Gastroesophageal sphincter (tissue), 4 donors: ENCODE results near the gene HNRNPA2B1. TPM values are rescaled to one million over a fixed set of nuclear protein-coding genes. Genes with fewer than 3 reads are reported as not detected.
"Not testable (repeated sequence)": the region's sequence is repeated elsewhere in the genome, so short reads cannot be mapped to it uniquely, and the experiment has no call there.

Experiments used
- ATAC-seq: fragments of 150-250 bp; one replicate; pipeline ENCODE4 v1.9.1; 2016; ENCODE audit warnings: mild to moderate bottlenecking, moderate library complexity
- H3K27ac ChIP-seq, 4 donors: fragments of 200-600 bp; sonication (generic) in 3 of 4; 1 replicate in 3 of 4; 2 replicates in 1 of 4; pipeline ENCODE4 v1.5.1; 2016 to 2019
- H3K27me3 ChIP-seq: fragments of 200-600 bp; sonication (generic); one replicate; pipeline ENCODE4 v1.5.1; 2019
- H3K36me3 ChIP-seq, 2 donors: fragments of 200-600 bp; sonication (generic); one replicate each; pipeline ENCODE4 v1.5.1; 2019; ENCODE audit warnings: control low read depth in 1 of 2
- H3K4me1 ChIP-seq, 3 donors: fragments of 200-600 bp; sonication (generic); 1 replicate in 2 of 3; 2 replicates in 1 of 3; pipeline ENCODE4 v1.5.1; 2016 to 2019; ENCODE audit warnings: control low read depth in 2 of 3
- H3K4me3 ChIP-seq, 2 donors: fragments of 200-600 bp; sonication (generic); one replicate each; pipeline ENCODE4 v1.5.1; 2019; ENCODE audit warnings: mild to moderate bottlenecking in 1 of 2, moderate library complexity in 1 of 2
- H3K9me3 ChIP-seq, 3 donors: fragments of 200-600 bp; sonication (generic); one replicate each; pipeline ENCODE4 v1.5.1; 2017 to 2019; ENCODE audit warnings: control low read depth in 2 of 3
- EP300 ChIP-seq: sonication (generic); formaldehyde crosslinking; IDR thresholded peaks from one replicate; pipeline ENCODE4 v1.6.1; 2017; ENCODE audit warnings: antibody characterized with exemption, mild to moderate bottlenecking
- POLR2A ChIP-seq, 2 donors: fragments of 450-650 bp; IDR thresholded peaks; one replicate each; pipeline ENCODE4 v1.6.1; 2017; ENCODE audit warnings: antibody characterized with exemption in 2 of 2, mild to moderate bottlenecking in 2 of 2, moderate library complexity in 1 of 2
- POLR2AphosphoS5 ChIP-seq: sonication (generic); formaldehyde crosslinking; IDR thresholded peaks from one replicate; pipeline ENCODE4 v1.6.1; 2017; ENCODE audit warnings: antibody characterized with exemption
- WGBS, 2 donors: methylation state at CpG; one replicate each; pipeline ENCODE4 v1.1.5; 2018; ENCODE audit warnings: low coverage in 1 of 2; 5-methylcytosine and 5-hydroxymethylcytosine counted together
- total RNA-seq, 4 donors: library from RNA; depleted of rRNA; stranded (reverse); fragments of >200 nt; gene quantifications; one replicate each; pipeline ENCODE4 v1.1.0, GENCODE V29; 2016
- TF ChIP-seq, protein P1 (sequence below), 4 experiments: fragments of 200-600 bp in 2 of 4; fragments of 450-650 bp in 2 of 4; sonication (generic) in 1 of 4; IDR thresholded peaks; one replicate each; pipeline ENCODE4 v1.5.1; 2017 to 2019; ENCODE audit warnings: antibody characterized with exemption in 4 of 4, mild to moderate bottlenecking in 2 of 4, moderate library complexity in 2 of 4

Gene HNRNPA2B1
- total RNA-seq, 4 donors from 2014 or later = 171 to 210 (median 189) TPM

- no peaks in the 10 kb centered on the region for H3K36me3 ChIP-seq
- peaks cover 59% of the 10 kb centered on the region for H3K27me3 ChIP-seq
- no peaks in the 10 kb centered on the region for H3K9me3 ChIP-seq
- H3K27ac ChIP-seq = no peak overlapping the region
- no peak overlapping the region for H3K4me3 ChIP-seq
- TF ChIP-seq, protein P1, sequence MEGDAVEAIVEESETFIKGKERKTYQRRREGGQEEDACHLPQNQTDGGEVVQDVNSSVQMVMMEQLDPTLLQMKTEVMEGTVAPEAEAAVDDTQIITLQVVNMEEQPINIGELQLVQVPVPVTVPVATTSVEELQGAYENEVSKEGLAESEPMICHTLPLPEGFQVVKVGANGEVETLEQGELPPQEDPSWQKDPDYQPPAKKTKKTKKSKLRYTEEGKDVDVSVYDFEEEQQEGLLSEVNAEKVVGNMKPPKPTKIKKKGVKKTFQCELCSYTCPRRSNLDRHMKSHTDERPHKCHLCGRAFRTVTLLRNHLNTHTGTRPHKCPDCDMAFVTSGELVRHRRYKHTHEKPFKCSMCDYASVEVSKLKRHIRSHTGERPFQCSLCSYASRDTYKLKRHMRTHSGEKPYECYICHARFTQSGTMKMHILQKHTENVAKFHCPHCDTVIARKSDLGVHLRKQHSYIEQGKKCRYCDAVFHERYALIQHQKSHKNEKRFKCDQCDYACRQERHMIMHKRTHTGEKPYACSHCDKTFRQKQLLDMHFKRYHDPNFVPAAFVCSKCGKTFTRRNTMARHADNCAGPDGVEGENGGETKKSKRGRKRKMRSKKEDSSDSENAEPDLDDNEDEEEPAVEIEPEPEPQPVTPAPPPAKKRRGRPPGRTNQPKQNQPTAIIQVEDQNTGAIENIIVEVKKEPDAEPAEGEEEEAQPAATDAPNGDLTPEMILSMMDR (IDR thresholded peaks at IDR 0.05) = no peak
- TF ChIP-seq POLR2A (IDR thresholded peaks at IDR 0.05) = no peak
- no peak for TF ChIP-seq EP300
- no peak for TF ChIP-seq POLR2AphosphoS5
- ATAC-seq = no peak
- H3K4me1 ChIP-seq = peaks cover 0 to 19% (median 0%) of the 10 kb centered on the region in 3 donors
- 75 to 100% methylated on average over 1 of the region's 1 CpG for WGBS, 2 donors
Observed at GRCh38 chr7:26149391-26149977, 51.1 kb downstream of the HNRNPA2B1 start.

DNA sequence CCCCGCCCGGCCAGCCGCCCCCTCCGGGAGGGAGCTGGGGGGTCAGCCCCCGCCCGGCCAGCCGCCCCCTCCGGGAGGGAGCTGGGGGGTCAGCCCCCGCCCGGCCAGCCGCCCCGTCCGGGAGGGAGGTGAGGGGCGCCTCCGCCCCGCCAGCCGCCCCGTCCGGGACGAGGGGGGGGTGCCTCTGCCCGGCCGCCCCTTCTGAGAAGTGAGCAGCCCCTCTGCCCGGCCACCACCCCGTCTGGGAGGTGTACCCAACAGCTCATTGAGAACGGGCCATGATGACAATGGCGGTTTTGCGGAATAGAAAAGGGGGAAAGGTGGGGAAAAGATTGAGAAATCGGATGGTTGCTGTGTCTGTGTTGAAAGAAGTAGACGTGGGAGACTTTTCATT lies 52.2 kb downstream of the HNRNPA2B1 start:
- H3K36me3 ChIP-seq, H3K27ac ChIP-seq, ATAC-seq, H3K9me3 ChIP-seq, H3K4me3 ChIP-seq: not testable (repeated sequence)
- Histone ChIP-seq H3K27me3 (peaks cover 52% of the 10 kb centered on the region), H3K4me1 (peaks cover 0 to 17% (median 0%) of the 10 kb centered on the region in 3 donors)
- 50% methylated on average over 1 of the region's 29 CpGs; no CpG with 5 or more reads in 1 of the 2 donors for WGBS, 2 donors

DNA sequence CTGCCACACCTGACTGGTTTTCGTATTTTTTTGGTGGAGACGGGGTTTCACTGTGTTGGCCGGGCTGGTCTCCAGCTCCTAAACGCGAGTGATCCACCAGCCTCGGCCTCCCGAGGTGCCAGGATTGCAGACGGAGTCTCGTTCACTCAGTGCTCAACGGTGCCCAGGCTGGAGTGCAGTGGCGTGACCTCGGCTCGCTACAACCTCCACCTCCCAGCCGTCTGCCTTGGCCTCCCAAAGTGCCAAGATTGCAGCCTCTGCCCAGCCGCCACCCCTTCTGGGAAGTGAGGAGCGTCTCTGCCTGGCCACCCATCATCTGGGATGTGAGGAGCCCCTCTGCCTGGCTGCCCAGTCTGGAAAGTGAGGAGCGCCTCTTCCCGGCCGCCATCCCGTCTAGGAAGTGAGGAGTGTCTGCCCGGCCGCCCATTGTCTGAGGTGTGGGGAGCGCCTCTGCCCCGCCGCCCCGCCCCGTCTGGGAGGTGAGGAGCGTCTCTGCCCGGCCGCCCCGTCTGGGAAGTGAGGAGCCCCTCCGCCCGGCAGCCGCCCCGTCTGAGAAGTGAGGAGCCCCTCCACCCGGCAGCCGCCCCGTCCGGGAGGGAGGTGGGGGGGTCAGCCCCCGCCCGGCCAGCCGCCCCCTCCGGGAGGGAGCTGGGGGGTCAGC lies 52.8 kb downstream of the HNRNPA2B1 start:
- Histone ChIP-seq H3K4me1 (peaks cover 0 to 12% (median 0%) of the 10 kb centered on the region in 3 donors), H3K27me3 (peaks cover 47% of the 10 kb centered on the region)
- H3K4me3 ChIP-seq, H3K9me3 ChIP-seq, H3K36me3 ChIP-seq, ATAC-seq, H3K27ac ChIP-seq: not testable (repeated sequence)
- WGBS, 2 donors = 86% methylated on average over 2 of the region's 43 CpGs; no CpG with 5 or more reads in 1 of the 2 donors

DNA sequence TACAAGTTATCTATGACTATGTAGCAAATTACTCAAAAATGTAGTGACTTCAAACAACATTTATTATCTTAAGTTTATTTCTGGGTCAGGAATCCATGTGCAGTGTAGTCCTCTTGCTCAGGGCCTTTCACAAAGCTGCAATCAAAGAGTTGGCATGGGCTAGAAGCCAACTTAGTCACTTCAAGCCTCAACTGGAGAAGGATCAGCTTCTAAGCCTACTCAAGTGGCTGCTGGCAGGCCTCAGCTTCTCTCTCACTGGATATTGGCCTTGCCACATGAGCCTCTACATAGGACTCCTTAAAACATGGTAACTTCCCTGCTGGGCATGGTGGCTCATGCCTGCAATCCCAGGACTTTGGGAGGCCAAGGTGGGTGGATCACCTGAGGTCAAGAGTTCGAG lies 53.5 kb downstream of the HNRNPA2B1 start:
- TF ChIP-seq, protein P1 (IDR thresholded peaks at IDR 0.05) = no peak
- TF ChIP-seq POLR2AphosphoS5 (no peak), POLR2A (IDR thresholded peaks at IDR 0.05) (no peak), EP300 (no peak)
- Histone ChIP-seq H3K4me1 (peaks cover 0 to 5% (median 0%) of the 10 kb centered on the region in 3 donors), H3K9me3 (no peaks in the 10 kb centered on the region), H3K4me3 (no peak overlapping the region), H3K27ac (no peak overlapping the region), H3K36me3 (no peaks in the 10 kb centered on the region), H3K27me3 (peaks cover 39% of the 10 kb centered on the region)
- no peak for ATAC-seq
- no CpG with 5 or more reads among the region's 1 CpG for WGBS, 2 donors

GRCh38 chr7:26145238-26145637 lies 55.3 kb downstream of the HNRNPA2B1 start:
- Histone ChIP-seq H3K27me3 (peaks cover 21% of the 10 kb centered on the region), H3K4me1 (no peaks in the 10 kb centered on the region), H3K4me3 (no peak overlapping the region), H3K36me3 (no peaks in the 10 kb centered on the region), H3K9me3 (no peaks in the 10 kb centered on the region), H3K27ac (no peak overlapping the region)
- ATAC-seq = no peak
- 65% methylated on average over 3 of the region's 4 CpGs; no CpG with 5 or more reads in 1 of the 2 donors for WGBS, 2 donors
- TF ChIP-seq EP300 = no peak
- TF ChIP-seq, protein P1 (IDR thresholded peaks at IDR 0.05) = no peak
